ENCODE results near the gene RPIA.

- TF ChIP-seq CTCF (IDR thresholded peaks at IDR 0.05): no peak
- no peak for TF ChIP-seq SIN3A (IDR thresholded peaks at IDR 0.05; ENCODE audit: borderline replicate concordance, insufficient read depth, low read depth, low read length)
- no peak for TF ChIP-seq TCF7L2 (IDR thresholded peaks at IDR 0.05; ENCODE audit: low read depth, low read length)
These were observed 37.7 kb downstream of the RPIA start for GRCh38 chr2:88729061-88729745.

Measured in Panc1 (cell line).